GM18499 (cell line): ENCODE data around the gene ZNF148.
A peak's percentile ranks its signal among the peaks of the same experiment; 100 is the strongest.
"Not testable (repeated sequence)": the region's sequence is repeated elsewhere in the genome, so short reads cannot be mapped to it uniquely, and the experiment has no call there.

Experiments
- ATAC-seq: cut with Tn5 transposase; IDR thresholded peaks from one replicate; pipeline ENCODE4 v1.9.1; 2021; ENCODE audit warnings: moderate number of reproducible peaks; ENCODE audit not compliant: insufficient read depth, unreplicated experiment

The ZNF148 gene

GRCh38 chr3:125374996-125375941 is at the start of gene ZNF148:
Gene ZNF148 (minus strand): TSS chr3:125375325. CDS start chr3:125313640, 61,685 bp downstream.
- ATAC-seq, result peak; percentile 58

GRCh38 chr3:125418306-125418705 is 43.2 kb upstream of the ZNF148 start:
- ATAC-seq, result no peak

DNA sequence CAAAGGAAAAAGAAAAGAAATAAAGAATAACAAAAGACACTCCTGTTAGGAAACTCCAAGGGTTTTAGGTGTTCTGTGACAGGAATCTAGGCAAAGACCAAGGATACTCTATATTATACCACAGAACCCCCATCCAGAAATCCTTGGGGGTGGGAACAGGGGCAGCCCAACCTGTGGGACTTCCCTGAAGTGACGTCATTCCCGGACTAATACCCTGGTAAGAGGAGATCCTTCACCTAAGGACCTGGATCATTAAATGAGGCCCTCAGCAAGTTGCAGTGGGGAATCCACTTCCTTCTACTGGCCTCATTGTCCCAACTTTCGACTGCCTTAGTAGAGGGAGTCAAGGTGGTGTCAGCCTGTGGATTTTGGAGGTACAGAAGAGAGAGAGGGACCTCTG is 41.1 kb upstream of the ZNF148 start:
- ATAC-seq, result no peak

GRCh38 chr3:125414669-125415068 is 39.5 kb upstream of the ZNF148 start:
- ATAC-seq, result no peak

DNA sequence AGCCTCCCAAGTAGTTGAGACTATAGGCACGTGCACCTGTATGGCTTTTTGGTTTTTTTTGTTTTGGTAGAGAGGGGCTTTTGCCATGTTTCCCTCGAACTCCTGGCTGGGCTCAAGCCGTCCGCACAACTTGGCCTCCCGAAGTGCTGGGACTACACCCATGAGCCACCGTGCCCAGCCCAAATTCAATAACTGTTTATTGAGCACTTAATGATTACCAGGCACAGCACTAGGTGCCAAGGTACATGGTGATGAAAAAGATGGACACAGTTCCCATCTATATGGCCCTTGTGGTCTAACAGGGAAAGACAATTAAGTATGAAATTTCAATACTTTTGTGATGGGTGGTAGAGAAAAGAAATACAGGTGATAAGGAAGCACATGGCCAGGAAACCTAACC is 35.8 kb upstream of the ZNF148 start:
- no peak for ATAC-seq

- ATAC-seq, result no peak
Observed at GRCh38 chr3:125406070-125406469, 30.9 kb upstream of the ZNF148 start.

DNA sequence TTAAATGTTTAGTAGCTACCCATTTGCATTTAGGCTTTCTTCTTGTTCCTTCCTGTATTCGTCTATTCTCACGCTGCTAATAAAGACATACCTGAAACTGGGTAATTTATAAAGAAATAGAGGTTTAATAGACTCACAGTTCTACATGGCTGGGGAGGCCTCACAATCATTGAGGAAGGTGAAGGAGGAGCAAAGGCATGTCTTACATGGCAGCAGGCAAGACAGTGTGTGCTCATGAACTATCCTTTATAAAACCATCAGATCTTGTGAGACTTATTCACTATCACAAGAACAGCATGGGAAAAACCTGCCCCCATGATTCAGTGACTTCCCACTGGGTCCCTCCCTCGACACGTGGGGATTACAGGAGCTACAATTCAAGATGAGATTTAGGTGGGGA is 30.4 kb upstream of the ZNF148 start:
- ATAC-seq, result not testable (repeated sequence)

- no peak for ATAC-seq
Observed at GRCh38 chr3:125403789-125404188, 28.7 kb upstream of the ZNF148 start.

- ATAC-seq, result no peak
Observed at GRCh38 chr3:125402639-125403038, 27.5 kb upstream of the ZNF148 start.

GRCh38 chr3:125401402-125401801 is 26.3 kb upstream of the ZNF148 start:
- no peak for ATAC-seq

DNA sequence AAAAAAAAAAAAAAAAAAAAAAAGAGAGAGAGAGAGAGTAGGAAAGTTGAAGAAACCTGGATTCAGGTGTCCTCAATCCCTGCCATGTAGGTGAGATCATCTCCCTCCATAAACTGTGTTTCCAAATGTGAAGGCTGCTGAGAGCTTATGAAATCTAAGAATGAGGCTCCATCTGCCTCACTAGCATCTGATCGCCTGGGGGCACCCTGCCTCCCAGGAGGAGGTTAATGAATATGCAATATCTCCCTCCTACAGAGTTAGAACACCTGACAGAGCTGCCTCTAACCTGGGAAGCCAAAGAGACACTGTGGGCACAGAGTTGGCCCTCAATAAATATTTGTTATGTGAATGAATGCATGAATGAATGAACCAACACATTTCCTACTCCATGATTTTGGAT is 23.8 kb upstream of the ZNF148 start:
- no peak for ATAC-seq

DNA sequence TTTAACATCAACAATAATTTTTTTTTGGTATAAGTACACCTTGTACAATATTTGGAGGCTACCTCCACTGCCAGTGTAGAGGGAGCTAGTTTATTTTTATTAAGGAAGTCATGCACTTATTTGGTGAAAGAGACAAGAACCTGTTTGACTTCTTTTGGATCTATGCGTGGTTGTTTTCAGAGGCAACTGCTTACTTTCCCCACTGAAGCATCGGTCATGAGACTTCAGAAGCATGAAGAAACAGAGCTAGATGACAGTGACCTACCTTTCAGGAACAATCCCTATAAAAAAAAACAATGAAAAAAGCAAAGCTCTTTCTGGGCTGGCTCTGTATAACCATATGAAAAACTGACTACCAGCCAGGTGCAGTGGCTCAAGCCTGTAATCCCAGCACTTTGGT is 20.0 kb upstream of the ZNF148 start:
- no peak for ATAC-seq

DNA sequence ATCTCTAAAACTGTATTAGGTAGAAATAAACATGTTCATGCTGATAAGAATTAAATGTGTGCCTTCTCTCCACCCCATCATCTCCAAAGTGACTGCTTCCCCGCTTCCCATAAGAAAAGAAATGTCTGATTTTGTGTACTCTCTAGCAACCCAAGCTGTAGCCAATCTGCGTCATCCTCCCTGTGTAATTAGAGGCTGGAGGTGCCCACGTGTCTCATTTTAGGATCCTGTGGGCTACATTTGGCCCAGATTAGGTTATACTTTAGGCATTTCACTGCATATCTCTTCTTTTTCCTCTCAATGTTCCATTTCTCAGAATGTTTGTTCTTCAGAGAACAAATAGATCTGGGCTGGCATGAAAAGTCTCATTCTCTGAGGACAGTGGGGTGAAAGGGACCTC is 19.3 kb upstream of the ZNF148 start:
- ATAC-seq, result no peak

- no peak for ATAC-seq
Observed at GRCh38 chr3:125389282-125389681, 14.2 kb upstream of the ZNF148 start.

GRCh38 chr3:125388369-125388768 is 13.2 kb upstream of the ZNF148 start:
- ATAC-seq, result not testable (repeated sequence)

GRCh38 chr3:125386811-125387210 is 11.7 kb upstream of the ZNF148 start:
- ATAC-seq, result no peak

GRCh38 chr3:125383744-125384143 is 8.6 kb upstream of the ZNF148 start:
- ATAC-seq, result no peak

GRCh38 chr3:125382298-125382697 is 7.2 kb upstream of the ZNF148 start:
- ATAC-seq, result no peak

- no peak for ATAC-seq
Observed at GRCh38 chr3:125381743-125382142, 6.6 kb upstream of the ZNF148 start.

GRCh38 chr3:125381314-125381713 is 6.2 kb upstream of the ZNF148 start:
- ATAC-seq, result no peak

DNA sequence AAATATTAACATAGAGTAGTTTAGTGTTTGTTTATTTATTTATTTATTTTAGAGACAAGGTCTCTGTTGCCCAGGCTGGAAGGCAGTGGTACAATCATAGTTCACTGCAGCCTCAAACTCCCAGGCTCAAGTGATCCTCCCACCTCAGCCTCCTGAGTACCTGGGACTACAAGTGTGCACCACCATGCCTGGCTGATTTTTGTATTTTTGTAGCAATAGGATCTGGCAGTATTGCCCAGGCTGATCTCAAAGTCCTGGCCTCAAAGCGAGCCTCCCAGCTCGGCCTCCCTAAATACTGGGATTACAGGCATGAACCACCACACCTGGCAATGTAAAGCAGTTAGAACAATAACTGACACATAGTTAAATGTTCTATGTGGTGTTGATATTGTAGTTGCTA is 4.4 kb upstream of the ZNF148 start:
- no peak for ATAC-seq

DNA sequence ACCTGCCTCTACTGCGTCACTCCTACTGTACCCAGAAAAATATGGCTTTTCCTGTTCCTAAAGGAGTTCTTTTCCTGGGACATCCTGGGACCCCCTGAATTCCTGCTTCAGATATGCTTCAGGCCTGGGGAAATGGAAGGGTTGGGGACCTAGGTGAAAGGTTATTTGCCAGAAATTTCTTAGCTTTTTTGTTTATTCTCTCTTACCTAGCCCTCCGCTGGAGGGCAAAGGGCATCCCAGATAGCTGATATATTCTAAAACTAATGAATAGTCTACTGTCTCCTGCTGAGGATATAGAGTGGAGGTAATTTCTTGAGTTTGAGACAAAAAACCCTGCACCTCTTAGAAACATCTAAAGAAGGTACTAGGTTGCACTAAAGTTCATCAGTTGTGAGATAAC is 3.6 kb upstream of the ZNF148 start:
- no peak for ATAC-seq
